ENCODE results near the gene TARM1. TPM values are rescaled to one million over a fixed set of nuclear protein-coding genes. Genes with fewer than 3 reads are reported as not detected.

TARM1 gene
- total and polyA plus RNA-seq, 4 donors, result 0.17 to 0.50 TPM; not detected in 2

- DNase-seq (ENCODE audit: low read depth in 4 of 6, low spot score in 6 of 6), result no peak
- no peak overlapping the region for H3K4me3 ChIP-seq (ENCODE audit: low read depth, low read length)
- no peaks in the 10 kb centered on the region for H3K9me3 ChIP-seq (ENCODE audit: control insufficient read depth, insufficient read depth, low read length)
- no peak overlapping the region for H3K27ac ChIP-seq (ENCODE audit: low read depth, low read length)
- peaks cover 6% of the 10 kb centered on the region for H3K4me1 ChIP-seq (ENCODE audit: control insufficient read depth, insufficient read depth, low read length)
- no peaks in the 10 kb centered on the region for H3K36me3 ChIP-seq (ENCODE audit: control insufficient read depth, insufficient read depth, low read length)
- WGBS (ENCODE audit: insufficient coverage), result no CpG with 5 or more reads among the region's 3 CpGs
- H3K27me3 ChIP-seq (ENCODE audit: control insufficient read depth, insufficient read depth, low read length), result no peaks in the 10 kb centered on the region
These were observed 58.0 kb downstream of the TARM1 start for GRCh38 chr19:54023191-54023590.

GRCh38 chr19:54021932-54022331, 59.2 kb downstream of the TARM1 start:
- no peaks in the 10 kb centered on the region for H3K27me3 ChIP-seq (ENCODE audit: control insufficient read depth, insufficient read depth, low read length)
- 92% methylated on average over 10 of the region's 13 CpGs for WGBS (ENCODE audit: insufficient coverage)

DNA sequence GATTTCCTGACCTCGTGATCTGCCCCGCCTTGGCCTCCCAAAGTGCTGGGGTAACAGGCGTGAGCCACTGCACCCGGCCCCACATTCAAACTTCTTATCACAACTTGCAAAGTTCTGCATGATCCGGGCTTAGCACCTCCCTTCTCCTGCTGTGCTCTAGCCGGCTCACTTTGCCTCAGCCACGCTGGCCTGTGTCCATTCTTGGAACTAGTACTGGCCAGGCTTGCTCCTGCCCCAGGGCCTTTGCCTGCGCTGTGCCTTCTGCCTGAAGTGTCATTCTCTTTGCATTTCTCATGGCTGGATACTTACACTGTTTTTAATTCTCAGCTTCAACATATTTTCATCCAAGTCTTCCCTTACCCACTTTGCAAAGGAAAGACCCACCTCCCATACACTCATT, 59.8 kb downstream of the TARM1 start:
- DNase-seq (ENCODE audit: low read depth in 4 of 6, low spot score in 6 of 6), result no peak
- H3K36me3 ChIP-seq (ENCODE audit: control insufficient read depth, insufficient read depth, low read length), result no peaks in the 10 kb centered on the region

More at GRCh38 chr19:54021932-54022331, 59.2 kb downstream of the TARM1 start:
- Histone ChIP-seq H3K36me3 (ENCODE audit: control insufficient read depth, insufficient read depth, low read length) (no peaks in the 10 kb centered on the region), H3K4me3 (ENCODE audit: low read depth, low read length) (no peak overlapping the region), H3K9me3 (ENCODE audit: control insufficient read depth, insufficient read depth, low read length) (no peaks in the 10 kb centered on the region), H3K27ac (ENCODE audit: low read depth, low read length) (no peak overlapping the region), H3K4me1 (ENCODE audit: control insufficient read depth, insufficient read depth, low read length) (peaks cover 6% of the 10 kb centered on the region)
- DNase-seq (ENCODE audit: low read depth in 4 of 6, low spot score in 6 of 6), result no peak

More for the DNA sequence above, 59.8 kb downstream of the TARM1 start:
- Histone ChIP-seq H3K27me3 (ENCODE audit: control insufficient read depth, insufficient read depth, low read length) (no peaks in the 10 kb centered on the region), H3K9me3 (ENCODE audit: control insufficient read depth, insufficient read depth, low read length) (no peaks in the 10 kb centered on the region), H3K4me1 (ENCODE audit: control insufficient read depth, insufficient read depth, low read length) (peaks cover 6% of the 10 kb centered on the region), H3K27ac (ENCODE audit: low read depth, low read length) (no peak overlapping the region), H3K4me3 (ENCODE audit: low read depth, low read length) (no peak overlapping the region)
- WGBS (ENCODE audit: insufficient coverage), result 84% methylated on average over 8 of the region's 8 CpGs

Small RNAs within 50 kb of the gene (small RNA-seq; reads per million reads assigned to genes)
- gene AC012314.20 (ENCODE audit: low replicate concordance), result not detected

Other genes with a start within 250 kb of the TARM1 start
- gene MYADM, start 213.5 kb downstream of the TARM1 start, total RNA-seq, result 10 to 100 TPM; 18.2 to 18.7 TPM
- gene MYADM, start 213.5 kb downstream of the TARM1 start, polyA plus RNA-seq (ENCODE audit: insufficient read length in 2 of 2), result 10 to 100 TPM; 54.5 to 80.3 TPM
- 1 to 10 TPM; 1.0 to 2.9 TPM for gene PRKCG, start 199.2 kb downstream of the TARM1 start, total RNA-seq
- 1 to 10 TPM; 5.2 to 7.5 TPM for gene PRKCG, start 199.2 kb downstream of the TARM1 start, polyA plus RNA-seq (ENCODE audit: insufficient read length in 2 of 2)
- 1 to 10 TPM; 5.1 to 9.7 TPM for gene CACNG7, start 172.1 kb downstream of the TARM1 start, total RNA-seq
- 100 to 1,000 TPM; 129 to 139 TPM for gene CACNG7, start 172.1 kb downstream of the TARM1 start, polyA plus RNA-seq (ENCODE audit: insufficient read length in 2 of 2)
- gene CACNG8, start 118.4 kb downstream of the TARM1 start, total RNA-seq, result 1 to 10 TPM; 1.2 to 4.4 TPM
- gene CACNG8, start 118.4 kb downstream of the TARM1 start, polyA plus RNA-seq (ENCODE audit: insufficient read length in 2 of 2), result 10 to 100 TPM; 17.8 to 23.9 TPM
- gene CACNG6, start 89.7 kb downstream of the TARM1 start, total RNA-seq, result under 1 TPM; 0.20 to 0.94 TPM
- gene CACNG6, start 89.7 kb downstream of the TARM1 start, polyA plus RNA-seq (ENCODE audit: insufficient read length in 2 of 2), result 1 to 10 TPM; 2.3 to 2.4 TPM
- 1 to 10 TPM in 1 of 2 donors, under 1 TPM in 1; 0.28 to 1.8 TPM for gene VSTM1, start 17.5 kb downstream of the TARM1 start, total RNA-seq
- 1 to 10 TPM in 1 of 2 donors, under 1 TPM in 1; 0.41 to 1.1 TPM for gene VSTM1, start 17.5 kb downstream of the TARM1 start, polyA plus RNA-seq (ENCODE audit: insufficient read length in 2 of 2)
- gene OSCAR, start 19.4 kb upstream of the TARM1 start, total RNA-seq, result 1 to 10 TPM in 1 of 2 donors, under 1 TPM in 1; 0.44 to 1.1 TPM
- 1 to 10 TPM; 1.7 to 1.8 TPM for gene OSCAR, start 19.4 kb upstream of the TARM1 start, polyA plus RNA-seq (ENCODE audit: insufficient read length in 2 of 2)
- 100 to 1,000 TPM in 1 of 2 donors, 1 to 10 TPM in 1; 8.4 to 277 TPM for gene NDUFA3, start 21.5 kb upstream of the TARM1 start, total RNA-seq
- gene NDUFA3, start 21.5 kb upstream of the TARM1 start, polyA plus RNA-seq (ENCODE audit: insufficient read length in 2 of 2), result 100 to 1,000 TPM; 203 to 241 TPM
- gene TFPT, start 34.3 kb upstream of the TARM1 start, total RNA-seq, result 10 to 100 TPM in 1 of 2 donors, 1 to 10 TPM in 1; 8.4 to 20.1 TPM
- gene TFPT, start 34.3 kb upstream of the TARM1 start, polyA plus RNA-seq (ENCODE audit: insufficient read length in 2 of 2), result 10 to 100 TPM; 28.4 to 34.5 TPM
- gene PRPF31, start 34.4 kb upstream of the TARM1 start, total RNA-seq, result 10 to 100 TPM; 26.9 to 54.4 TPM
- gene PRPF31, start 34.4 kb upstream of the TARM1 start, polyA plus RNA-seq (ENCODE audit: insufficient read length in 2 of 2), result 10 to 100 TPM; 69.9 to 72.4 TPM
- 10 to 100 TPM in 1 of 2 donors, 1 to 10 TPM in 1; 7.2 to 14.4 TPM for gene CNOT3, start 56.4 kb upstream of the TARM1 start, total RNA-seq
- gene CNOT3, start 56.4 kb upstream of the TARM1 start, polyA plus RNA-seq (ENCODE audit: insufficient read length in 2 of 2), result 10 to 100 TPM; 59.0 to 62.9 TPM
- 10 to 100 TPM in 1 of 2 donors, 1 to 10 TPM in 1; 3.7 to 13.3 TPM for gene LENG1, start 78.4 kb upstream of the TARM1 start, total RNA-seq
- gene LENG1, start 78.4 kb upstream of the TARM1 start, polyA plus RNA-seq (ENCODE audit: insufficient read length in 2 of 2), result 10 to 100 TPM; 11.8 to 11.9 TPM
- 1 to 10 TPM in 1 of 2 donors, under 1 TPM in 1; 0.50 to 2.1 TPM for gene TMC4, start 91.8 kb upstream of the TARM1 start, total RNA-seq
- gene TMC4, start 91.8 kb upstream of the TARM1 start, polyA plus RNA-seq (ENCODE audit: insufficient read length in 2 of 2), result 1 to 10 TPM; 2.8 to 4.2 TPM
- gene MBOAT7, start 108.2 kb upstream of the TARM1 start, total RNA-seq, result 10 to 100 TPM; 31.6 to 32.8 TPM
- 100 to 1,000 TPM; 109 to 112 TPM for gene MBOAT7, start 108.2 kb upstream of the TARM1 start, polyA plus RNA-seq (ENCODE audit: insufficient read length in 2 of 2)
- 10 to 100 TPM; 24.6 to 43.6 TPM for gene TSEN34, start 109.9 kb upstream of the TARM1 start, total RNA-seq
- gene TSEN34, start 109.9 kb upstream of the TARM1 start, polyA plus RNA-seq (ENCODE audit: insufficient read length in 2 of 2), result 10 to 100 TPM; 49.1 to 53.0 TPM
- gene RPS9, start 119.5 kb upstream of the TARM1 start, total RNA-seq, result 1,000 to 10,000 TPM; 1,598 to 1,602 TPM
- gene RPS9, start 119.5 kb upstream of the TARM1 start, polyA plus RNA-seq (ENCODE audit: insufficient read length in 2 of 2), result 1,000 to 10,000 TPM; 1,091 to 1,368 TPM
- gene LILRB3, start 141.6 kb upstream of the TARM1 start, total RNA-seq, result 1 to 10 TPM; 1.7 to 5.1 TPM
- gene LILRB3, start 141.6 kb upstream of the TARM1 start, polyA plus RNA-seq (ENCODE audit: insufficient read length in 2 of 2), result under 1 TPM; 0.59 to 0.86 TPM
- gene LILRA6, start 161.4 kb upstream of the TARM1 start, total RNA-seq, result under 1 TPM; 0.33 to 0.99 TPM
- under 1 TPM; 0.53 to 0.67 TPM for gene LILRA6, start 161.4 kb upstream of the TARM1 start, polyA plus RNA-seq (ENCODE audit: insufficient read length in 2 of 2)
- gene LILRB5, start 175.9 kb upstream of the TARM1 start, total RNA-seq, result 1 to 10 TPM; 2.4 to 4.0 TPM
- 1 to 10 TPM in 1 of 2 donors, under 1 TPM in 1; 0.84 to 2.5 TPM for gene LILRB5, start 175.9 kb upstream of the TARM1 start, polyA plus RNA-seq (ENCODE audit: insufficient read length in 2 of 2)
- gene LILRB2, start 199.7 kb upstream of the TARM1 start, total RNA-seq, result 1 to 10 TPM in 1 of 2 donors, under 1 TPM in 1; 0.61 to 1.6 TPM
- gene LILRB2, start 199.7 kb upstream of the TARM1 start, polyA plus RNA-seq (ENCODE audit: insufficient read length in 2 of 2), result under 1 TPM; 0.43 to 0.54 TPM
- 1 to 10 TPM in 1 of 2 donors, under 1 TPM in 1; 0.50 to 3.2 TPM for gene LILRA5, start 231.8 kb upstream of the TARM1 start, total RNA-seq
- under 1 TPM in 1 of 2 donors, not detected in 1; 0.54 TPM for gene LILRA5, start 231.8 kb upstream of the TARM1 start, polyA plus RNA-seq (ENCODE audit: insufficient read length in 2 of 2)

Data from spinal cord (tissue), 10 donors.